H1 (cell line): ENCODE results near the gene PLEKHH3. TPM values are rescaled to one million over a fixed set of nuclear protein-coding genes. Genes with fewer than 3 reads are reported as not detected.

Experiments used
- EZH2 ChIP-seq: fragments of 200-600 bp; sonication (generic); IDR thresholded peaks from 2 replicates; pipeline ENCODE4 v1.7.1; 2012; ENCODE audit warnings: low read depth, mild to moderate bottlenecking, moderate library complexity, low read length, inconsistent platforms; ENCODE audit not compliant: severe bottlenecking
- HDAC2 ChIP-seq, 2 experiments: fragments of 300-600 bp in 1 of 2; sonication (generic) in 1 of 2; IDR thresholded peaks; 2 replicates each; pipeline ENCODE4 v1.6.1; 2011 to 2012; ENCODE audit warnings: low read depth in 2 of 2, low read length in 2 of 2, mild to moderate bottlenecking in 2 of 2, moderate library complexity in 2 of 2, borderline replicate concordance in 1 of 2, inconsistent platforms in 1 of 2
- MAX ChIP-seq: IDR thresholded peaks from 2 replicates; pipeline ENCODE4 v1.6.1; 2012; ENCODE audit warnings: inconsistent platforms
- SAP30 ChIP-seq: fragments of 300-600 bp; sonication (generic); IDR thresholded peaks from 2 replicates; pipeline ENCODE4 v1.7.1; 2012; ENCODE audit warnings: low read length, moderate library complexity, mild to moderate bottlenecking, inconsistent platforms; ENCODE audit not compliant: insufficient read depth, insufficient replicate concordance
- SP2 ChIP-seq: IDR thresholded peaks from 2 replicates; pipeline ENCODE4 v1.6.1; 2012; ENCODE audit warnings: mild to moderate bottlenecking, low read length, inconsistent platforms
- SP4 ChIP-seq: IDR thresholded peaks from 2 replicates; pipeline ENCODE4 v1.6.1; 2012; ENCODE audit warnings: low read length, inconsistent platforms
- polyA plus RNA-seq, 7 experiments: library from polyadenylated mRNA; depleted of rRNA in 3 of 7; stranded (reverse) in 5 of 7; unstranded in 2 of 7; fragments of >200 nt in 5 of 7; fragments of 200-250 nt in 2 of 7; gene quantifications; 1 replicate in 5 of 7; 2 replicates in 1 of 7; 4 replicates in 1 of 7; pipeline versions ENCODE4 v1.2.1 to v1.2.3, GENCODE V29; 2011 to 2013; ENCODE audit warnings: missing spikeins in 2 of 7, mixed read lengths in 2 of 7
- total RNA-seq: library from RNA; stranded (reverse); fragmentation: NEBNext Ultra II Directional; extraction: Animal tissue kit (Norgen Biotek cat#: 25700); gene quantifications from 2 replicates; pipeline ENCODE4 v1.2.1, GENCODE V29; 2021

PLEKHH3 gene
- total and polyA plus RNA-seq, 2 of the 8 experiments (the other 6 are each of a cell fraction or from before 2014, with no cell fraction given) = 11.1 to 13.5 TPM

GRCh38 chr17:42685831-42686230, 9.0 kb upstream of the PLEKHH3 start (continued):
- no peak for TF ChIP-seq EZH2
- no peak for TF ChIP-seq SAP30
- no peak for TF ChIP-seq SP2
- TF ChIP-seq HDAC2 (IDR thresholded peaks at IDR 0.05; ENCODE audit: borderline replicate concordance in 1 of 2, low read depth in 2 of 2, low read length in 2 of 2) = no peak
- no peak for TF ChIP-seq SP4
- no peak for TF ChIP-seq MAX
- TF ChIP-seq, all 59 proteins: peak for 0
